GM10266 (cell line): Measurements from ENCODE around the gene VSX1.

Experiments
- DNase-seq: peaks from one replicate; pipeline ENCODE4 v3.0.0; 2012; ENCODE audit errors: extremely low spot score
- CTCF ChIP-seq: IDR thresholded peaks from 2 replicates; pipeline ENCODE4 v1.5.1; 2012; ENCODE audit warnings: mild to moderate bottlenecking, low read depth; ENCODE audit not compliant: control insufficient read depth, insufficient read depth; ENCODE audit errors: missing control alignments

Gene VSX1

GRCh38 chr20:25042531-25043498, 39.1 kb downstream of the VSX1 start:
- TF ChIP-seq CTCF: no peak
- peak; percentile 53 for DNase-seq

- DNase-seq: no peak
- TF ChIP-seq CTCF: no peak
Measured at GRCh38 chr20:25041813-25042530, 40.0 kb downstream of the VSX1 start.

GRCh38 chr20:25040438-25040831, 41.5 kb downstream of the VSX1 start:
- TF ChIP-seq CTCF: no peak
- DNase-seq: no peak

GRCh38 chr20:25039697-25040437, 42.1 kb downstream of the VSX1 start:
- TF ChIP-seq CTCF: no peak
- no peak for DNase-seq

- TF ChIP-seq CTCF: no peak
- DNase-seq: no peak
Measured at GRCh38 chr20:25038591-25039015, 43.3 kb downstream of the VSX1 start.

GRCh38 chr20:25038103-25038410, 43.9 kb downstream of the VSX1 start:
- TF ChIP-seq CTCF: no peak
- no peak for DNase-seq
